ENCODE data around the gene PHF2. TPM values are rescaled to one million over a fixed set of nuclear protein-coding genes. Genes with fewer than 3 reads are reported as not detected.

The PHF2 gene
- total and polyA plus RNA-seq, 4 donors: 10.3 to 32.4 (median 27.9) TPM

DNA sequence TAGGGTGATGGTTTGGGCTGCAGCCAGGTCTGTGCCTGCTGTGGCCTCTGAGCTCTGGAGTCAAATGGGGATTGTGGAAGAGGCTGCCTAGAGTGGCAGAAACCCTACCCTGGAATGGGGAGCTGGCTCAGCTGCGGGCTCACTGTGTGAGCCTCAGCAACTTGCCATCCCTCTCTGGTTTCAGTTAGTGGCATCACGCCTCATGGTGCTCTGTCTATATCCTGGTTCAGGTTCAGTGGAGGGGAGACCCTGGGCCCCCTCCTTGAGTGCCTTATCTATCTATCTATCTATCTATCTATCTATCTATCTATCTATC lies 132.6 kb downstream of the PHF2 start:
- no peak for ATAC-seq (ENCODE audit: low FRiP score)
- no peak overlapping the region for H3K4me3 ChIP-seq (ENCODE audit: low read length in 2 of 2)
- H3K36me3 ChIP-seq (ENCODE audit: control insufficient read depth in 1 of 2, insufficient read depth in 2 of 2, low read length in 1 of 2): no peaks in the 10 kb centered on the region
- DNase-seq: no peak
- no peaks in the 10 kb centered on the region for H3K27me3 ChIP-seq (ENCODE audit: control insufficient read depth in 1 of 2, insufficient read depth in 2 of 2, low read length in 1 of 2)
- WGBS, 2 donors: 87 to 90% methylated on average over 2 of the region's 2 CpGs
- no peak overlapping the region for H3K27ac ChIP-seq (ENCODE audit: low read depth in 1 of 2, low read length in 2 of 2)
- intact Hi-C loops (cut with DNase I): no loop called here
- H3K9me3 ChIP-seq (ENCODE audit: control insufficient read depth, low read length): peaks cover 5% of the 10 kb centered on the region
- H3K4me1 ChIP-seq (ENCODE audit: control insufficient read depth in 1 of 2, insufficient read depth in 2 of 2, low read length in 2 of 2): no peaks in the 10 kb centered on the region

DNA sequence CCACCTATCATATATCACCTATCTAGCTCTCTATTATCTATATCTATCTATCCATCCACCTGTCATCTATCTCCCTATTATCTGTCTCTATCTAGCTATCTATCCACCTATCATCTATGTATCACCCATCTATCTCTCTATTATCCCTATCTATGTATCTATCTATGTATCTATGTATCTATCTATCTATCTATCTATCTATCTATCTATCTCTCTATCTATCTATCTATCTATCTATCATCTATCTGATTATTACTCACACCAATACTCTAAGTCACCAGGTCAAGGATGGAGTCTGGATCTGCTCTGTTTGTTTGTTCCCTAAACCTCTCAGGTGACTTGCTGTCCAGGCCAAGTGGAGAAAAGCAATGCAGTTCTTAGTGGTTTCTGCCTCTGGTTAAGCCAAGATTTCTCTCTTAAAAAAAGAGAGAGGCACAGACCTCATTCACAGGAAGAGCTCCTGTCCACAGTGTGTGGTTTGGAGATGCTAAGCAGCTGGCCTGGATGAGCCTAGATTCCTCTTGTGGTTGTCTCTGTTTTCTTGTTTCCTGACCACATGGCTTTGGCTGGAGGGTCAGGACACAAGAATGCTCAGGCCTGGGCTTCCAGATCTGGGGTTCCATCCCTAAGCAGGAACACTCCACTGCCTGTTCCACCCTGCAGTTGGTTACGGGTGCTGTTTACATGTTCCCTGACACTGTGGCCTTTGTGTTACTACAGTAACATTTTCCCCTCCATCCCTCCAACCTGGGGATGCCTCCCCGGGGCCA lies 133.4 kb downstream of the PHF2 start:
- H3K9me3 ChIP-seq (ENCODE audit: control insufficient read depth, low read length): peaks cover 5% of the 10 kb centered on the region
- H3K27ac ChIP-seq (ENCODE audit: low read depth in 1 of 2, low read length in 2 of 2): no peak overlapping the region
- ATAC-seq (ENCODE audit: low FRiP score) (no peak), DNase-seq (no peak)
- no peaks in the 10 kb centered on the region for H3K4me1 ChIP-seq (ENCODE audit: control insufficient read depth in 1 of 2, insufficient read depth in 2 of 2, low read length in 2 of 2)
- intact Hi-C loops (cut with DNase I): no loop called here
- H3K4me3 ChIP-seq (ENCODE audit: low read length in 2 of 2): no peak overlapping the region
- no peaks in the 10 kb centered on the region for H3K27me3 ChIP-seq (ENCODE audit: control insufficient read depth in 1 of 2, insufficient read depth in 2 of 2, low read length in 1 of 2)
- 89 to 91% methylated on average over 2 of the region's 2 CpGs for WGBS, 2 donors
- H3K36me3 ChIP-seq (ENCODE audit: control insufficient read depth in 1 of 2, insufficient read depth in 2 of 2, low read length in 1 of 2): no peaks in the 10 kb centered on the region

DNA sequence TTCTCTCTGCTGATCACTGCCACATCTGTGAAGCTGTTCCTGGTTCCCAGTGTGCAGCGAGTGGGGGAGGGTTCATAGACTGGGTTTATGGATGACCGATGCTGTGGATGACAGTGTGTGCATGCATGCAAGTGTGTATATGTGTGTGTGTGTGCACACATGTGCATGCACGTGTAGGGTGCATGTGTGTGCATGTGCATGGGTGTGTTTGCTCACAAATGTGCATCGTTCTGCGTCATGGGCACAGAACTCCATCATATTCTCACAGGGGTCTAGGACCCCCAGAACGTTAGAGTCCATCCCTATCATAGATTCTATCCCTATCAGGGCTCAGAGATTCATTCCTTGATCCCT lies 134.0 kb downstream of the PHF2 start:
- Histone ChIP-seq H3K4me1 (ENCODE audit: control insufficient read depth in 1 of 2, insufficient read depth in 2 of 2, low read length in 2 of 2) (no peaks in the 10 kb centered on the region), H3K27ac (ENCODE audit: low read depth in 1 of 2, low read length in 2 of 2) (no peak overlapping the region), H3K4me3 (ENCODE audit: low read length in 2 of 2) (no peak overlapping the region), H3K9me3 (ENCODE audit: control insufficient read depth, low read length) (peaks cover 7% of the 10 kb centered on the region), H3K36me3 (ENCODE audit: control insufficient read depth in 1 of 2, insufficient read depth in 2 of 2, low read length in 1 of 2) (no peaks in the 10 kb centered on the region), H3K27me3 (ENCODE audit: control insufficient read depth in 1 of 2, insufficient read depth in 2 of 2, low read length in 1 of 2) (no peaks in the 10 kb centered on the region)
- intact Hi-C loops (cut with DNase I): no loop called here
- DNase-seq (no peak), ATAC-seq (ENCODE audit: low FRiP score) (no peak)
- 89 to 91% methylated on average over 6 of the region's 6 CpGs for WGBS, 2 donors

DNA sequence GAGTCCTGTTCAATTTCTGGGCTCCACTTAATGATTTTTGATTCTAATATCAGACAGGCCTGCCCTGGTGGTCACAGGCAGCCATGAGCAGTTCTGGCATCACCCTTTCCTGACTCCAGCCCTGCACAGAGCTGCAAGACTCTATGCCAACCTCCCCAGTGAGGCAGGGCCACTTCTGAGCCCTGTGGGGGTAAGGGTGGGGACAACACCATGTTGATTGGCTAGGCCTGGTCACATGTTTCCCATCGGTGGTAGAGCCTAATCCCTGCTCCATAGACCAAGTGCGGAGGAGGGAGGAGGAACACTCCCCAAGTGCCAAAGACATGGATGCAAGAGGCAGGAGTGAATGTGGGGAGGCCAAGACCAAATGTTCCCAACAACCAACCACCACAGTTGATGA lies 134.6 kb downstream of the PHF2 start:
- Histone ChIP-seq H3K4me1 (ENCODE audit: control insufficient read depth in 1 of 2, insufficient read depth in 2 of 2, low read length in 2 of 2) (no peaks in the 10 kb centered on the region), H3K36me3 (ENCODE audit: control insufficient read depth in 1 of 2, insufficient read depth in 2 of 2, low read length in 1 of 2) (no peaks in the 10 kb centered on the region), H3K4me3 (ENCODE audit: low read length in 2 of 2) (no peak overlapping the region), H3K9me3 (ENCODE audit: control insufficient read depth, low read length) (peaks cover 7% of the 10 kb centered on the region), H3K27ac (ENCODE audit: low read depth in 1 of 2, low read length in 2 of 2) (no peak overlapping the region), H3K27me3 (ENCODE audit: control insufficient read depth in 1 of 2, insufficient read depth in 2 of 2, low read length in 1 of 2) (no peaks in the 10 kb centered on the region)
- 85 to 90% methylated on average over 2 of the region's 2 CpGs for WGBS, 2 donors
- intact Hi-C loops (cut with DNase I): no loop called here
- no peak for DNase-seq
- no peak for ATAC-seq (ENCODE audit: low FRiP score)

DNA sequence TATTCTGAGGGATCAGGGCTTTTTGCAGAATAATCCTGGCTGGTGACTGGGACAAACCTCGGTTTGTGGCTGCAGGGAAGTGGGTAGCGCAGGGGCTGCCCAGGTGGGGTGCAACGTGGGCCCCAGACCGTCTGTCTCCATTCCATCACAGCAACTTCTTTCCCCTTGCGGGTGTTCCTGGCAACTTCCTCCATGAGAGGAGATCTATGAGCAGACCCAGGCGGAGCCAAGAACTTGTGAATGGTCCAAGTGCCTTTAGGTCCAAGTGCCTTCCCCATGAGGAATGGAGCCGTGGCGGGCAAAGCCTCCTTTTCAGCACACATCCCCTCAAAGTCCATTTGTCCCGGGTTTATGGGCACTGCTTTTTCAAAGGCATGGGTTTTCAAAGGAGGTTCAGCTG lies 136.5 kb downstream of the PHF2 start:
- WGBS, 2 donors: 64 to 74% methylated on average over 9 of the region's 9 CpGs
- DNase-seq: no peak

DNA sequence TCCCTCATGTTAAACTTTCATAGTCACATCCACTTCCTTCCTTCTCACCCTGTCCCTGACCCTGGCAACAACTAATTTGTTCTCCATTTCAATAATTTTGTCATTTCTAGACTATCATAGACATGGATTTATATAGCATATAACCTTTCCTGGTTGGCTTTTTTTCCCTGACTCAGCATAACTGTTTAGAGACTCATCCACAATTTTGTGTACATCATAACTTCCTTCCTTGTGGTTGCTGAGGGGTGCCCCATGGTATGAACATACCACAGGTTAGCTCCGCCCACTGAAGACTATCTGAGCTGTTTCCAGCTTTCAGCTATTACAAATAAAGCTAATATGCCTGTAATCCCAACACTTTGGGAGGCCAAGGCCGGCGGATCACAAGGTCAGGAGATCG lies 137.3 kb downstream of the PHF2 start:
- Histone ChIP-seq H3K4me3 (ENCODE audit: low read length in 2 of 2) (no peak overlapping the region), H3K36me3 (ENCODE audit: control insufficient read depth in 1 of 2, insufficient read depth in 2 of 2, low read length in 1 of 2) (no peaks in the 10 kb centered on the region), H3K4me1 (ENCODE audit: control insufficient read depth in 1 of 2, insufficient read depth in 2 of 2, low read length in 2 of 2) (no peaks in the 10 kb centered on the region), H3K27me3 (ENCODE audit: control insufficient read depth in 1 of 2, insufficient read depth in 2 of 2, low read length in 1 of 2) (peaks cover 0 to 2% of the 10 kb centered on the region in 2 donors), H3K27ac (ENCODE audit: low read depth in 1 of 2, low read length in 2 of 2) (no peak overlapping the region), H3K9me3 (ENCODE audit: control insufficient read depth, low read length) (peaks cover 8% of the 10 kb centered on the region)
- DNase-seq (no peak), ATAC-seq (ENCODE audit: low FRiP score) (no peak)
- intact Hi-C loops (cut with DNase I): no loop called here
- 91 to 95% methylated on average over 4 of the region's 4 CpGs for whole genome bisulfite sequencing, 2 donors

More for the DNA sequence above, 136.5 kb downstream of the PHF2 start:
- H3K4me3 ChIP-seq (ENCODE audit: low read length in 2 of 2): no peak overlapping the region
- no peak for ATAC-seq (ENCODE audit: low FRiP score)
- H3K4me1 ChIP-seq (ENCODE audit: control insufficient read depth in 1 of 2, insufficient read depth in 2 of 2, low read length in 2 of 2): no peaks in the 10 kb centered on the region
- peaks cover 0 to 2% of the 10 kb centered on the region in 2 donors for H3K27me3 ChIP-seq (ENCODE audit: control insufficient read depth in 1 of 2, insufficient read depth in 2 of 2, low read length in 1 of 2)
- H3K9me3 ChIP-seq (ENCODE audit: control insufficient read depth, low read length): peaks cover 7% of the 10 kb centered on the region
- no peak overlapping the region for H3K27ac ChIP-seq (ENCODE audit: low read depth in 1 of 2, low read length in 2 of 2)
- intact Hi-C loops (cut with DNase I): no loop called here
- no peaks in the 10 kb centered on the region for H3K36me3 ChIP-seq (ENCODE audit: control insufficient read depth in 1 of 2, insufficient read depth in 2 of 2, low read length in 1 of 2)

DNA sequence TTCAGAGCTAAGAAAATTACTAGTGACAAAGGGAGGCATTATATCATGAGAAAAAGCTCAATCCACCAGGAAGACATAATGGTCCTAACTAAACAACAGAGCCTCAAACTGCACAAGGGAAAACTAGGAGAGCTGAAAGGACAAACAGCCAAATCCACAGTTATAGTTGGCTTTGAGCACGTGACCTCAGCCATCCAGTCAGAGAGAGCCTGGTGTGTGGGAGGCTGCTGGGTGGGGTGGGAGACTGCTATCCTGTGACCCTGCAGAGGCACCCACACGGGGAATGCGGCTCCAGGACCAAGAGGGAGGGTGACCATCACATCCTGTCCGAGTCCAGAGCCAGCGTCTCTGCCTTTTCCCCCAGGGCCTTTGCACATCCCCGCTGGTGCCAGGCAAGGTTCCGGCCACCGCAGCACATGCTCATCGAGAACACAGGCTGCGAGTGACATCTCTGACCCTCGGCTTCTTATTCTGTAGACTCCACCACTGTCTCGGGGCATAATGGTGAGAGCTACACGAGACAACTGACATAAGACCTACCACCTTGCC lies 145.1 kb downstream of the PHF2 start:
- DNase-seq (no peak), ATAC-seq (ENCODE audit: low FRiP score) (no peak)
- H3K27ac ChIP-seq (ENCODE audit: low read depth in 1 of 2, low read length in 2 of 2): no peak overlapping the region
- H3K4me1 ChIP-seq (ENCODE audit: control insufficient read depth in 1 of 2, insufficient read depth in 2 of 2, low read length in 2 of 2): no peaks in the 10 kb centered on the region
- H3K9me3 ChIP-seq (ENCODE audit: control insufficient read depth, low read length): peaks cover 11% of the 10 kb centered on the region
- peaks cover 0 to under 1% of the 10 kb centered on the region in 2 donors for H3K27me3 ChIP-seq (ENCODE audit: control insufficient read depth in 1 of 2, insufficient read depth in 2 of 2, low read length in 1 of 2)
- H3K4me3 ChIP-seq (ENCODE audit: low read length in 2 of 2): no peak overlapping the region
- intact Hi-C loops (cut with DNase I): no loop called here
- WGBS, 2 donors: 81 to 88% methylated on average over 13 of the region's 13 CpGs
- H3K36me3 ChIP-seq (ENCODE audit: control insufficient read depth in 1 of 2, insufficient read depth in 2 of 2, low read length in 1 of 2): no peaks in the 10 kb centered on the region

DNA sequence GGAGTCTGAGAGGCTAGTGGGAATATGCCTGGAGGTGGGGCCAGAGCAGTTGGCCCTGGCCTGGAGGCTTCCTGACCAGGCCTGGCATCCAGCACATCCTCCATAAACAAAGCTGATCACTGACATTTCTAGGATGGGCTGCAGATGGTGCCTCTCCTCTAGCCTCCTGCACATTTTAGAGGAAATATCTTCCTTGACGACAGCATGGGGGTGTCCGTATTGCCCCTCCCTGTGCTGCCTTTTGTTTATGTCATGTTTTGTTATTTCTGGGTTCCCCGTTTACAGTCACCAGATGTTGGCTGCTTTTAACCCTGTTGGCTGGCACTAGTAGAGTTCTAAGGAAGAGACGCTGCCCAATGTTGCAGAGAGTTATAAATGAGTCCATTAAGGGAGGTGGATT lies 148.5 kb downstream of the PHF2 start:
- H3K4me1 ChIP-seq (ENCODE audit: control insufficient read depth in 1 of 2, insufficient read depth in 2 of 2, low read length in 2 of 2): no peaks in the 10 kb centered on the region
- no peaks in the 10 kb centered on the region for H3K27me3 ChIP-seq (ENCODE audit: control insufficient read depth in 1 of 2, insufficient read depth in 2 of 2, low read length in 1 of 2)
- no peak overlapping the region for H3K4me3 ChIP-seq (ENCODE audit: low read length in 2 of 2)
- H3K36me3 ChIP-seq (ENCODE audit: control insufficient read depth in 1 of 2, insufficient read depth in 2 of 2, low read length in 1 of 2): no peaks in the 10 kb centered on the region
- intact Hi-C loops (cut with DNase I): no loop called here
- no peak overlapping the region for H3K27ac ChIP-seq (ENCODE audit: low read depth in 1 of 2, low read length in 2 of 2)
- WGBS, 2 donors: 57 to 62% methylated on average over 4 of the region's 4 CpGs
- DNase-seq (no peak), ATAC-seq (ENCODE audit: low FRiP score) (no peak)
- H3K9me3 ChIP-seq (ENCODE audit: control insufficient read depth, low read length): peaks cover 6% of the 10 kb centered on the region

DNA sequence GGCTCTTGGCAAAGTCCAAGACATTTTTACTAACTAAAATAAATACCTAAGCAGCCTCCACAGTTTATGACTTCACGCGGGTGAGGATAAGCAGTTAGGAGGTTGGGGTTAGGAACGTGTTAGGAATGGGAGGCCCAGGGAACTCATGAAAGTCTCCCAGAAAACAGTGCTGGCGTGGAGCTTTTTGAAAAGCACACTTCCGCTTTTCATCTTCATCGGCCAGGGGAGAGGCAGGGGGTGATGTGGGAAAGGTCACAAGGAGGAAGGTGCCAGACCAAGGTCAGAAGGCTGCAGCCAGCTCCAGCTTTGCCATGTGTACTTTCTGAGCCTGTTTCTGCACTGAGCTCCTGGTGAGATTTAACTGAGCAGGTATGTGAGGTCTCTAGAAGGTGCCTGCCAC lies 149.0 kb downstream of the PHF2 start:
- Histone ChIP-seq H3K4me3 (ENCODE audit: low read length in 2 of 2) (no peak overlapping the region), H3K27ac (ENCODE audit: low read depth in 1 of 2, low read length in 2 of 2) (no peak overlapping the region), H3K9me3 (ENCODE audit: control insufficient read depth, low read length) (peaks cover 6% of the 10 kb centered on the region), H3K27me3 (ENCODE audit: control insufficient read depth in 1 of 2, insufficient read depth in 2 of 2, low read length in 1 of 2) (no peaks in the 10 kb centered on the region), H3K36me3 (ENCODE audit: control insufficient read depth in 1 of 2, insufficient read depth in 2 of 2, low read length in 1 of 2) (no peaks in the 10 kb centered on the region), H3K4me1 (ENCODE audit: control insufficient read depth in 1 of 2, insufficient read depth in 2 of 2, low read length in 2 of 2) (no peaks in the 10 kb centered on the region)
- WGBS, 2 donors: 59 to 68% methylated on average over 6 of the region's 6 CpGs
- intact Hi-C loops (cut with DNase I): no loop called here
- no peak for ATAC-seq (ENCODE audit: low FRiP score)
- DNase-seq: no peak

All from aorta (tissue), 5 donors.